ENCODE data around the gene ADGRL1.
"Not testable (repeated sequence)": the region's sequence is repeated elsewhere in the genome, so short reads cannot be mapped to it uniquely, and the experiment has no call there.

ADGRL1 gene

GRCh38 chr19:14205452-14206287, at the start of gene ADGRL1:
Gene ADGRL1, minus strand, starts transcription at chr19:14206169. Its CDS starts 22,567 bp downstream, at chr19:14183602.
- FAIRE-seq; DNase-seq (ENCODE audit: insufficient read length, low spot score): not testable (repeated sequence)

- not testable (repeated sequence) for DNase-seq (ENCODE audit: insufficient read length, low spot score); FAIRE-seq
These were observed 49.3 kb upstream of the ADGRL1 start for GRCh38 chr19:14255316-14255715.

DNA sequence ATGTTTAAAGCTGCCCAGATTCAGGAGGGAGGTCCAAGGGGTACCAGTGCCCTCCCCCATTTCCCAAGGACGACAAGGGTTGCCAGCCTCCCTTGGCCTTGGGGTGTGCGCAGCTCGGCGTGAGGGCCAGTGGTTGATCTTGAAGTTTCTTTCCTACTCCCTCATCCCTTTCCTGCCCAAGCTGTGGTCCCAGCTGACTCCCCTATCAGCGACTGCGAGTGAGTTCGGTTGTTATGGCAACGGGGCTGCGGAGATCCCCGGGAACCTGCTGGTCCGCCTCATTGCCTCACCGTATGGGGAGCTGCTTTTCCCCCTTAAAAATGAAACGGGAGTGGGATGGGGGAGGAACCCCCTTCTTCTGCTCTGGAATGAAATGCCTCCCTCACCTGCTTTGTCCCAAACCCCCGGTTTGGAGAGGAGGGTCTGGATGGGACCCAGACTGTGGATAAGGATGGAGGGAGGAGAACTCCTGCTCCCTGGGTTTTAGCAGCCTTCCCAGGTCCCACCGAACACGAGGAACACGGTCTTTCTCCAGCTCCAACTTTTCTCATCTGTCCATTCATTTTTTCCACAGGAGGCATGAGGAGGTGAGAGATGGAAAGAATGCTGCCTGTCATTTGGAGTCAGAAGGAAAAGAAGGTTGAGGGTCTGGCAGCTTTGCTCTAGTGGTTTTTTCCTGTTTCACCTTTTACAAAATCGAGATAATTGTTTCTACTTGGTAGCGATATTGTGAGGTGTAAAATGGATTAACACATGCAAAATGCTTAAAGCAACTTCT, 48.0 kb upstream of the ADGRL1 start:
- not testable (repeated sequence) for FAIRE-seq; DNase-seq (ENCODE audit: insufficient read length, low spot score)

DNA sequence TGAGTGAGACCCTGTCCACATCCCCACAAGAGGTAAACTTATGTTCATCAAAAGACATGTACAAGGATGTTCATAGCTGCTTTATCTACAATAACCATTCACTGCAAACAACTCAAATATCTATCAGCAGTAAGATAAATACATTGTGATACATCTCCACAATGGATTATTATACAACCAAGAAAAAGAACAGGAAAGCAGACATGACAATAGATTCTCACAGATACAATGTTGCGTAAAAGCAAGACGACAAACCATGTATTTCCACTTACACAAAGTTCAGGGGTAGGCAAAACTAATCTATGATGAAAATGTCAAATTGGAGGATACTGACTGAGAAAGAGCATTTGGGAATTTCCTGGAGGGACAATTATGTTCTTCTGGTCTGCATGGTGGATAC, 46.2 kb upstream of the ADGRL1 start:
- not testable (repeated sequence) for FAIRE-seq; DNase-seq (ENCODE audit: insufficient read length, low spot score)

GRCh38 chr19:14250870-14251269, 44.9 kb upstream of the ADGRL1 start:
- TF ChIP-seq CTCF (IDR thresholded peaks at IDR 0.05; ENCODE audit: insufficient read depth, missing control alignments), result no peak
- FAIRE-seq (no peak), DNase-seq (ENCODE audit: insufficient read length, low spot score) (no peak)

DNA sequence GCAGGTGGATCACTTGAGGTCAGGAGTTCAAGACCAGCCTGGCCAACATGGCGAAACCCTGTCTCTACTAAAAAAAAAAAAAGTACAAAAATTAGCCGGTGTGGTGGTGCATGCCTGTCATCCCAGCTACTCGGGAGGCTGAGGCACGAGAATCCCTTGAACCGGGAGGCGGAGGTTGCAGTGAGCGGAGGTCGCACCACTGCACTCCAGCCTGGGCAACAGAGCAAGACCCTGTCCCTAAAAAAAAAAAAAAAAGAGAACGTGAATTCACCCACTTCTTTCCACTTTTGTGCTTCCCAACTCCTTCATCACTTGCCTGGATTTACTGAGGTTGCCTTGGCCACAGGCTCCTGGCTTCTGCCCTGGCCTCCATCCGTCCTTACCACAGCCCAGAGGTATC, 44.3 kb upstream of the ADGRL1 start:
- not testable (repeated sequence) for FAIRE-seq

DNA sequence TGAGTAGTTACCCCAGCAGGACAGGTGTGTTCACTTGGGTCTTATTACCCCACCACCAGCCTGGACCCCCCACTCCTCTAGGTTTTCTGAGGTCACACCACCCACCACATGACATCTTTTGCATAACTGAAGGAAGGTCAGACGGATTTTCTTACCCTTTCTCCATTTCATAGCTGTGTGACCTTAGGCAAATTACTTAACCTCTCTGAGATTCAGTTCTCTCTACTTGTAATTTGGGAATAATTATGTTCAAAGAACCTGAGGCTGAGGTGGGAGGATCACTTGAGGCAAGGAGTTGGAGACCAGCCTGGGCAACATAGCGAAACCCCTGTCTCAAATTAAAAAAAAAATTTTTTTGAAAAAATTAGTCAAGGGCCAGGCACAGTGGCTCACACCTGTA, 43.9 kb upstream of the ADGRL1 start:
- not testable (repeated sequence) for DNase-seq (ENCODE audit: insufficient read length, low spot score); FAIRE-seq

More for the DNA sequence above, 44.3 kb upstream of the ADGRL1 start:
- DNase-seq (ENCODE audit: insufficient read length, low spot score), result not testable (repeated sequence)

DNA sequence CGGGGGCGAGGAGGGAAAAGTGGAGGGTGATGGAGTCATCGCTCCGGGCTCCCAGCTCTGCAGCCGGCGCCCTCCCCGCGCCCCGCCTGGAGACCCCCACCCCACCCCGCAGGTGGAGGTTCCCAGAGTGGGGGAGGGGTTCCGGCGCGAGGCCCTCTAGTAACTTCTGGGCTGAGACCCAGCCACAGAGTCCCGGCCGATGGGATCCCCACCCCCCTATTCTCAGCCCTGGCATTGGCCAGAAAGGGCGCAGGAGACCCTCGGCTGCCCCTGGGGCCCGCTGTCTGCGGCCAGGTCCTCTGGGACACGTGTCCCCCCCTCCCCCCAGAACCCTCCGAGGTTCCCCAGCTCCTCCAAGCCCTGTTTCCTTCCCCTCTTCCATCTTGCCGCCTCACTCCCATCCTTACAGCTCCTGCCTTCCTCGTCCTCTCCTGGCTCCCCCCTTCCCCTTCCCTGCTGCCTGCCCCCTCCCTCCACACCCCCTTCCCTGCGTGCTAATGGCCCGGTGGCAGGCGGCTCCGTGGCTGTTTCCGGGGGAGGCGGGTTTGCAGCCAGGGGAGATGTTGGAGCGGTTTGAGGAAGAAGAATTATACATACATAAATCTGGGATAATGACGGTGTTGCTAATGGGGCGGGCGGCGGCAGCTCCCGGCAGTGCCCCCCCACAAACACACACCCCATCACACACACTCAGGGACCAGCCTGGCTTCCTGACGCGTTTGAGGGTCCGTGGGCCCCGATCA, 43.2 kb upstream of the ADGRL1 start:
- FAIRE-seq; DNase-seq (ENCODE audit: insufficient read length, low spot score): not testable (repeated sequence)

GRCh38 chr19:14248578-14249011, 42.6 kb upstream of the ADGRL1 start:
- FAIRE-seq (no peak), DNase-seq (ENCODE audit: insufficient read length, low spot score) (peak; percentile 57)
- TF ChIP-seq CTCF (IDR thresholded peaks at IDR 0.05; ENCODE audit: insufficient read depth, missing control alignments), result no peak

GRCh38 chr19:14247548-14248471, 41.8 kb upstream of the ADGRL1 start:
- not testable (repeated sequence) for FAIRE-seq; DNase-seq (ENCODE audit: insufficient read length, low spot score)

GRCh38 chr19:14247205-14247547, 41.2 kb upstream of the ADGRL1 start:
- FAIRE-seq; DNase-seq (ENCODE audit: insufficient read length, low spot score): not testable (repeated sequence)

GRCh38 chr19:14244393-14244792, 38.4 kb upstream of the ADGRL1 start:
- FAIRE-seq; DNase-seq (ENCODE audit: insufficient read length, low spot score): not testable (repeated sequence)

GRCh38 chr19:14243718-14244117, 37.7 kb upstream of the ADGRL1 start:
- DNase-seq (ENCODE audit: insufficient read length, low spot score), result not testable (repeated sequence)

More at GRCh38 chr19:14243718-14244117, 37.7 kb upstream of the ADGRL1 start:
- FAIRE-seq, result not testable (repeated sequence)
